Neural cell (in vitro differentiated cells): Measurements from ENCODE around the gene GSK3B.

Experiments
- CTCF ChIP-seq: fragments of 450-650 bp; IDR thresholded peaks from 2 replicates; pipeline ENCODE4 v1.5.1; 2014; ENCODE audit warnings: antibody characterized with exemption, mild to moderate bottlenecking, moderate library complexity; ENCODE audit not compliant: poor library complexity, severe bottlenecking
- EZH2 ChIP-seq: fragments of 200-600, 300-800 bp; shearing (Covaris generic), sonication (generic); IDR thresholded peaks from 2 replicates; pipeline ENCODE4 v1.6.1; 2014; ENCODE audit warnings: antibody characterized with exemption, low read length, borderline replicate concordance, mild to moderate bottlenecking; ENCODE audit not compliant: insufficient read depth, poor library complexity, severe bottlenecking
- REST ChIP-seq: IDR thresholded peaks from 2 replicates; pipeline ENCODE4 v1.6.1; 2012; ENCODE audit warnings: borderline replicate concordance
- SMC3 ChIP-seq: fragments of 450-650 bp; conservative IDR thresholded peaks from 2 replicates; pipeline ENCODE4 v1.6.1; 2014; ENCODE audit warnings: antibody characterized with exemption, mild to moderate bottlenecking, moderate library complexity; ENCODE audit not compliant: poor library complexity

- TF ChIP-seq CTCF: no peak
- TF ChIP-seq REST: no peak
- no peak for TF ChIP-seq EZH2
- no peak for TF ChIP-seq SMC3
Measured at GRCh38 chr3:119894195-119894594, 200.1 kb downstream of the GSK3B start.
